HG03064 (cell line): Measurements from ENCODE around the gene MYBPC2.

Experiments used
- ATAC-seq: cut with Tn5 transposase; IDR thresholded peaks from one replicate; pipeline ENCODE4 v1.9.1; 2021; ENCODE audit warnings: low read depth; ENCODE audit not compliant: unreplicated experiment

The MYBPC2 gene

DNA sequence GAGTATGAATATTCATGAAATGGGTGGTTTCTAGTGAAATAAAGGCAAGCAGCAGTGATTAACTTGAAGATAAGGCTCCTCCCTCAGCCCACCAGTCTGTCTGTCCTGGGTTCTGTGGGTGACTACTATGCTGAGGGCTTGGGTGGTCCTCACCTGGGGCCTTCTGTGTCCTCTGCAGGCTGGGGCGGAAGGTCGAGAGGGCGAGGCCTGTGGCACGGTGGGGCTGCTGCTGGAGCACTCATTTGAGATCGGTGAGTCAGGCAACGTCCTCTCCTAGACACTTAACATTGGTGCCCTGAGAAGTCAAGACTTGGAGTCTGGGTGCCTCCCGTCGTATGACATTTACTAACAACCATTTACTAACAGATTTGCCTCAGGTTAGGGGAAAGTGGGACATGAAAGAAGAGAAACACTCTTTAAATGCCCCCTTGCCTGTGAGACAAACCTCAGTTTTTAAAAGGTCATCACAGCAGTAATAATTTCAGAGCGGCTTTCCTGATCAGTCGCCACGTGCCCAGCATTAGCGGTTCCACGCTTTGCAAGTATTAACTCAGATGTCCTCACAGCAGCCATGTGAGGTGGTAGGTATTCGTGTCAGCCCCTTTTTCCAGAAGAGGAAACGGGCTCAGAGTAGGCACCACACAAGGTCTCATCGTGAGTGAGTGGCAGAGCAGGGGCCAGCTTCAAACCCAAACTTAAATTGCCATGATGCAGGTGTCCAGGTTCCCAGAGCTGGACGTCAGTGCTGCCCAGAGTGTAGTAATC is 45.2 kb downstream of the MYBPC2 start:
- ATAC-seq = no peak

DNA sequence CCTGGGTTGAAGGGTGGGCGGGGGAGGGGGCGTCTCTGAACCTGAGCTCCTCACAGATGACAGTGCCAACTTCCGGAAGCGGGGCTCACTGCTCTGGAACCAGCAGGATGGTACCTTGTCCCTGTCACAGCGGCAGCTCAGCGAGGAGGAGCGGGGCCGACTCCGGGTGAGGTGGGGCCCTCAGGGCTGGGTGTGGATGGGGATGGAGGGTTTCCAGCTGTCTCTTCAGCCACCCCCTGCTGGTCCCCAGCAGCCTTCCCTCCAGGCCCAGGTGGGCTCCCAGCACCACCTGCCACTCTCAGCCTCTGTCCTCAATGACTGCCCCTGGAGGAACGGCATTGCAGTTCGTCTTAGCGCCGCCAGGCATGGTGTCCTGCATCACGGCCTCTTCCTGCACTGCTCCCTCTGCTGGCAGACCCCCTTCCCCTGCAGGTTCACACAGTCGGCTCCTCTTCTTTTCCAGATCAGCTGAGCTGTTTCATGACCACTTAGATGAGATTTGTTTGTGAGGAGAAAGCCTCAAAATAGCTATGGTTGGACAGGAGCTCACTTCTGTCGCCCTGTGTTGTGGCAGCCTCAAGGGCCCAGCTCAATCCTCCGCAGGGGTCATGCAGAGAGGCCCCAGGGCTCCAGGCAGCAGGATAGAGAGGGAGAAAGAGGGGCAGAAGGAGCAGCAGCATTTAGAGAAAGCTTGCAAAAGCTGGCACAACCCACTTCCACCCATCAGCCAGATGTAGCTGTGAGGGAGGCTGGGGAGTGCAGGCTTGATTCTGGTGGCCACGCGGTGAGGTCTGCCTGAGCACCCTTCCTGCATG is 46.4 kb downstream of the MYBPC2 start:
- no peak for ATAC-seq

DNA sequence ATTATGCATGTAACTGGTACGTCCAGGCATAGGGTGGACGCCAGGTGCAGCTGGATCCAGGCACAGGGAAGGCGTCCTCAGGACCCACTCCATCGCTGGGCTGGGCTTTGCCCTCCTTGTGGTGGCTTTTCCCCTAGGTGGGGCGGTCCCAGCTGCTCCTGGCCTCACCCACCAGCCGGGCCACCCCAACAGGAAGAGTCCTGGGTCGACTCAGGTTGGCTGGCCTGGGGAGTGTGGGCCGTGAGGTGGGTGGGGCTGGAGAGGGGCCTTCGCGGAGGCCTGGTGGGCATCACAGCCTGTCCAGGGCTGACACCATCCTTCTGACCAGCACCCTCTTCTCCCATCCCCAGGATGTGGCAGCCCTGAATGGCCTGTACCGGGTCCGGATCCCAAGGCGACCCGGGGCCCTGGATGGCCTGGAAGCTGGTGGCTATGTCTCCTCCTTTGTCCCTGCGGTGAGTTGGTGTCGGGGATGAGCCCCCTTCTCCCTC is 47.1 kb downstream of the MYBPC2 start:
- ATAC-seq = no peak

DNA sequence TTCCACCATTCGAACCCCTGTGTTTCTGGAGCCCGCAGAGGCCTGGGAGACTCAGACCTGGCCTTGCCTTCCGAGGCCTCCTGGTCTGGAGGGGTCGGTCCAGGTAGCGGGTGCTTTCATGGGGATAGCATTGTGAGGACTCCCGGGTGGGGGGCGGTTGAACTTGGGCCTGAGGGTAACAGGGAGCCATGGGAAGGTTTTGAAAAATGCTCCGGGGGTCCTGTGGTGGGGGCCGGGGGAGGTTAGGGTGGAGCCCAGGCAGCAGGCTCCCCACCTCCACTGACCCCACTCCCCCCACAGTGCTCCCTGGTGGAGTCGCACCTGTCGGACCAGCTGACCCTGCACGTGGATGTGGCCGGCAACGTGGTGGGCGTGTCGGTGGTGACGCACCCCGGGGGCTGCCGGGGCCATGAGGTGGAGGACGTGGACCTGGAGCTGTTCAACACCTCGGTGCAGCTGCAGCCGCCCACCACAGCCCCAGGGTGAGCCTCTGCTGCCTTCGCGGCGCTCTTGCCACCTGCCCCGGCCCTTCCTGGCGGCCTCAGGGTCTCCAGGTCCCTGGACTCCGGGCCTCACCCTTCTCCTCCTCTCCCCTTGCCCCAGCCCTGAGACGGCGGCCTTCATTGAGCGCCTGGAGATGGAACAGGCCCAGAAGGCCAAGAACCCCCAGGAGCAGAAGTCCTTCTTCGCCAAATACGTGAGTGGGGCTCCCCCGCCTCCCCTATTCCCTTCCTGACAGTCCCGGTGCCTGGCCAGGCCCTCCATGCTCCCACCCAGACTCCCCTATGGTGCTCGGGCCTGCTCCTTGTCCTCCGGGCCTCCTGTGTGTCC is 47.8 kb downstream of the MYBPC2 start:
- ATAC-seq = no peak

DNA sequence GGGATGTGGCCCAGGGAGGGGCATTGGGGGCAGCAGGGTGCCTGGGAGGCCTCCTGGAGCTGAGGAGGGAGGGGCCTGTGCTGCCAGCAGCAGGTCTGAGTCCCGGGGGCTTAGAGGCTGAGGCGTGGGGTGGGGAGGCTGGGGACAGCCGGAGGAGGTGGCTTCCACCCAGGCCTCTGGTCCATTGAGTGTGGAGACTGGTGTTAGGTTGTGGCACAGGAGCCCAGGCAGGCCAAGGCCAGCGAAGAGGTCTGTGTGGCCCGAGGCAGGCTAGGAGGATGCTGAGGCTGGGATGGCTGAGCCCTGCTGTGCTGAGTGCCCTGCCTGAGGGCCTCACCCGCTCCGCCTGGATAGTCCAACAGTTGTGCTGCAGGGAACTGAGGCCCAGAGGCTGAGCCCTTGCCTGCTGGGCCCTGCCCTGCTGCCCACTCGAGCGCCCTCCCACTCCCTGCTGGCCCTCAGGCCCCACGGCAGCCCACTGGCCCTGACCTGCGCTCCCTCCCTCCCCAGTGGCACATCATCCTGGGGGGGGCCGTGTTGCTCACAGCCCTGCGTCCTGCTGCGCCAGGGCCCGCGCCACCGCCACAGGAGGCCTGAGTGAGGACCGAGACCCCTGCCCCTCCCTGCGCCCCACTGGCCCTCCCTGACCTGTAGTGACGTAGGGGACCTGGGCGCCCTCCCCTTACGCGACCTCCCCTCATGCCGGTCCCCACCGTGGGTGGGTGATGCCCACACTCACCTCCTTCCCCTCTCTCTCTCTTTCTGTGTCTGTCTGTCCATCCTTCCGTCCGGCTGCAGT is 48.9 kb downstream of the MYBPC2 start:
- ATAC-seq = no peak

DNA sequence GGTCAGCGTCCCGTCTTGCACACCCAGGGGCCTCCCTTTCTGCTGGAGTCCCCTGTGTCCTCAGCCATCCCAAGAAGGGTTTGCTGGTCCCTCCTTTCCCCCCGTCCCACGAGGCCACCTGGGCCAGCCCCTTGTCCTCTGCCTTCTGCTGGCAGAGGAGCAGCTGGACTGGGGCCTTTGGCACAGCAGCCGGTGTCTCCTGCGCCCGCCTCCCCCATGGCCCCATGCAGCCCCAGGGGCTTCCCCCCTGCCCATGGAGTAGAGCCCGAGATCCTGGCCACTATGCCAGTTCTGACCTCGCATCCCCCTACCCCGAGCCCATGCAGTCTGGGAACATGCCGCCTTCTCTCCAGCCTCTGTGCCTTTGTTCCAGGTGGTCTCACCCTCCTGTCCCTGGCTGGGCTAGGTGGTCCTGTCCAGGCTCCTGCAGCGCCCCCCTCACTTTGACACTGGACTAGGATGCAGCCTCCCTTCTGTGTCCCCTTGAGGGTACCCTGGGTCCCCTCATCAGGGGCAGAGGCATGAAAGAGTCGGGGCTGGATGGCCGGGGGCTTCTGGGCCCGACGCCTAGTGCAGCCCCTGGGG is 49.7 kb downstream of the MYBPC2 start:
- no peak for ATAC-seq

DNA sequence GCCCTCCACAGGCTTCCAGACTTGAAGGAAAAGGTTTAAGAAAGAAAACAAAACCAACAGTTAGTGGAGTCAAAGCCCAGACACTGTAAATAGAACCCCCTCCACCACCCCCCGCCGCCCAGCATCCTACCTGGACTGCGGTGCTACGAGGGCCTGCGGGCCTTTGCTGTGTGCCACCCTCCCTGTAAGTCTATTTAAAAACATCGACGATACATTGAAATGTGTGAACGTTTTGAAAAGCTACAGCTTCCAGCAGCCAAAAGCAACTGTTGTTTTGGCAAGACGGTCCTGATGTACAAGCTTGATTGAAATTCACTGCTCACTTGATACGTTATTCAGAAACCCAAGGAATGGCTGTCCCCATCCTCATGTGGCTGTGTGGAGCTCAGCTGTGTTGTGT is 50.2 kb downstream of the MYBPC2 start:
- ATAC-seq = no peak

DNA sequence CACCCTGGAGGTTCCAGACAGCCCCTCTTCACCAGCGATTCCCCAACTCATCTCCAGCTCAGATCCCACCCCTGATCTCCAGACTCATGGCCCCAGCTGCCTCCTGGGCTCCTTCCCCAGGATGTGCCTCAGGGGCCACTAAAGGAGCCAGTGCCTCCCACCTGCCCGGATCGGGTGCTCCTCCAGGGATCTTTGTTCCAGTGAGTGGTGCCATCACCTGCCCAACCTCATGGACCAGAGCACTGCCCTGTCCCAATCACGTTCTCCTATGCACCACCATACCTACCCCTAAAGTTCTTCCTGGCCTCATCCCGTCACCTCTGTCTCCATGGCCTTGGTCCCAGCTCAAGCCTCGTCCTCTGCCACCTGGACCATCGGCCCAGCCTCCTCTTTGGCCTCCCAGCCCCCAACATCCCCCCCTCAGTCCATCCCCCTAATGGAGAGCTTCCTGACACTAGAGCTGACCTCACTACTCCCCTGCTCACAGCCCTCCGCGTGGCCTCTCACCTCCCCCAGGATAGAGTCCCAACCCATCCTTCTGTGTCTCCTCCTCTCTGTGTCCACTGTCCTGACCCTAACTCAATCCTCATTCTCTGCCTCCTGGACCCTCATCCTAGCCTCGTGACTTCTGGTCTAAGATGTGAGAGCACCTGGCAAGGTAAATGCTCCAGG is 52.7 kb downstream of the MYBPC2 start:
- no peak for ATAC-seq

DNA sequence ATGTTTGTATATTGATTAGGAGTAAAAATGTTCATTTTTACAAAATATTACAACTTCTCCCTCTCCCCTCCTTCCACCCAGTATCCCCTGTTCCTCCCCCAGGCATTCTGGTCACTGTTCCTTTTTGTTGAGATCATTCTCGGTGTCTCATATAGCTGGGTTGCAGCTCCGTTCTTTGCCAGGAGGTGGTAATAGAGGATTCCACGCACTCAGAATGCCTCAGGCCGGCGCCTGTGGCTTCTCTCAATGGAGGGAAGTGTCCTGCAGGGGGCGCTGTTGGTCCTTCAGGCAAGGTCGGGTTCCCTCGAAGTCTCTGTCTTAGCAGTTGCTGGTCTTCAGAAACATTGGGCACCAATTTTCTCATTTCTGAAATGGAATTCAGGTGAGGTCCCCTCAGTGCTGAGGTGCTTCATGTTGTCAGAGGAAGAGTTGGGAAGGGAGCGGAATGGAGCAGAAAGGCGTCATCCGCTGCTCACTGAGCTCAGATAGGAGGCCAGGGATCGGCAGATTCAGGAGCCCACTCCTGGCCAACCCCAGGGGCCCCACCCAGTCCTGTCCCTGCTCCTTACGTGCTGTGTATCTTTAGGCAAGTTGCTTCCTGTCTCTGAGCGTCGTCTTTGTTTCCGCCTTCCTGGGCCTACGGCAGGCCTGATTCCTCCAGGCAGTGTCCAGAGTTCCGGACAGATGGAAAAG is 54.3 kb downstream of the MYBPC2 start:
- no peak for ATAC-seq

DNA sequence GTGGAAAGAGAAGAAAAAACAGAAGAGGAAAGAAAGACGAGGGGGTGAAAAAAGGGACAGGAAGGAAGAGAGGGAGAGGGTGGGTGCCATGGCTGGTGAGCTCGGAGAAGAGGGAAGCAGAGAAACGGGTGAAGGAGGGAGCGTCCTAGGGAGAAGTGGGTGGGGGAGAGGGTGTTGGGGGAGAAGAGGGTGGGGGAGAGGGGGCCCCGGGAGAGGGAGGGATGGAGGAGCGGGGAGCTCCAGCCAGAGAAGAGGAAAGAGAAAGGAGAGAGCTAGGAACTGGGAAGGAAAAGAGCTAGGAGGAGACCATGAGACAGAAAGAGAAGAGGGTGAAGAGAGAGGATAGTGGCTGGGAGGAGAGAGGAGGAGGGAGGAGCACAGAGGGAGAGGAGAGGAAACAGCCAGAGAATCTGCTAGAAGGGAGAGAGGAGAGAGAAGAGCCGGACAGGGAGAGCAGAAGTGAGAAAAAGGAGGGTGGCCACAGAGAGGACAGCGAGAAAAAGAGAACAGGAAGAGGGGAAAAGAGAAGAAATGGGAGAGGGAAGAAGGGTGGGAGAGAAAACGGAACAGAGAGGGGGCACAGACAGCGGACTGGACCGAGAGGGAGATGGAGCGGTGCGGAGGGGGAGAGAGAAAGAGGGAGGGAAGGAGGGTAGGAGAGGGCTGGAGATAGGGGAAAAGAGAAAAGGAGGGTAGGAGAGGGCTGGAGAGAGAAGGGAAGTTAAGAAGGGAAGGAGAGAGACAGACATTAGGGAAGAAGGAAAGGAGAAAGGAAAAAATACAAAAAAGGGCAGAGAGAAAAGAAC is 55.9 kb downstream of the MYBPC2 start:
- no peak for ATAC-seq

DNA sequence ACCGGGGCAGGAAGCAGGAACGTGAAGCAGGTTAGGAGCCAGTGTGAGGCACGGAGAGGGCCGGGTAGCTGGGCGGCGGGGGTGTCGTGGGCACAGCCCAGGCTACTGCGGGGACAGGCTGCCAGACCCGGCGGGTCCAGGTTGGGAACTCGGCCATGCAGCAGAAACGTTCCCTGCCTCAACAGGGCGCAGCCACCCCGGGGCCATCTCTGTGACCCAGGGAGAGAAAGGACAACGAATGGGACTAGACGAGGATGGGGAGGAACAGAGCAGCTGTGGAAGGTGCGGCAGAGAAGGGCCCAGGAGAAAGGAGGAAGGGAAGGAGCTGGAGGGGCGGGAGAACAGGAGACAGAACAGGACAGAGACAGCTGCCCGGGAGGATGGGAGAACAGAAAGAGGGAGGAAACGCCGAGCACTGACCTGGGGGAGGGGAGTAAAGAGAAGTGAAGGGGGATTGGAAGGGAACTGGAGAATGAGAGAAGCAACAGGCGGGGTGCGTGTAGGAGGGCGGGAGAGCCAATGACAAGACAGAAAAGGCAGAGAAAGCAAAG is 56.8 kb downstream of the MYBPC2 start:
- ATAC-seq = no peak

DNA sequence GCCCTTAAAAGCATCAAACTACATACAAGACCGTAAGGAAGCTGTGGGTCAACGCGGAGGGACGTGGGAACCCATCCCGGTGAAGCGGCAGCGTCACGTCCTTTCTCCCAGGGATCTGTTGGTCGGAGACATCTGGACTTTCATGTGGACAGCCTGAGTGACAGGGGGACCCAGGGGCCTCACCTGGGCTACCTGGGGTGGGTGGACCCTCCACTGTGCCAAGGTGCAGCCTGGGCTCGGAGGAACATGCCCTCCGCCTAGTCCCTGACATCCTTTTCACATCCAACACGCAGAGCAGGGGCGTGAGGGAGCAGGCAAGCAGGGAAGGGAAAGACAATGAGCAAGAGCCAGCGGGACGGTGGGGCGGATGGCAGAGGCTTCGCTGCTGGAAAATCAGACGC is 57.7 kb downstream of the MYBPC2 start:
- ATAC-seq = no peak

DNA sequence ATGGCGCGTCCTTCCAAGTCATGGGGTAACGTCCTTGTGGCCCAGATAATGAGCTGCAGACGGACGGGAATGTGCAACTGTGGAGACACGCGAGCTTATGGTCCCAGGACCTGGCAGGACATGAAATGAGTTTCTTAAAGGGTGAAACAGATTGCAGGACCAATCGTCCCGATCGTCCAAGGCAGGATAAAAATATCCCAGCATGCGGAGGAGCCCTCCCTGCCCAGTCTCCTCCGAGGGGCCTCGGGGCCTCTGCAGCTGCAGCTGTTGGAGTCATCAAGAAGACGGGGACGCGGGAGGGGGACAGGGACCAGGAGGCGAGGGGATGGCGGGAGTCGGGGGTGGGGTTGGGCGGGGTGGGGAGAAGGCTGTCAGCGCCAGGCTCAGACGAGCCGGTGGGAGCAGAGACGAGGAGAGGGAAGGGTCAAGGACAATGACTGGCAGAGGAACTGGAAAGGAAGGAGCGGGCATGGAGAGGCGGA is 58.3 kb downstream of the MYBPC2 start:
- no peak for ATAC-seq

DNA sequence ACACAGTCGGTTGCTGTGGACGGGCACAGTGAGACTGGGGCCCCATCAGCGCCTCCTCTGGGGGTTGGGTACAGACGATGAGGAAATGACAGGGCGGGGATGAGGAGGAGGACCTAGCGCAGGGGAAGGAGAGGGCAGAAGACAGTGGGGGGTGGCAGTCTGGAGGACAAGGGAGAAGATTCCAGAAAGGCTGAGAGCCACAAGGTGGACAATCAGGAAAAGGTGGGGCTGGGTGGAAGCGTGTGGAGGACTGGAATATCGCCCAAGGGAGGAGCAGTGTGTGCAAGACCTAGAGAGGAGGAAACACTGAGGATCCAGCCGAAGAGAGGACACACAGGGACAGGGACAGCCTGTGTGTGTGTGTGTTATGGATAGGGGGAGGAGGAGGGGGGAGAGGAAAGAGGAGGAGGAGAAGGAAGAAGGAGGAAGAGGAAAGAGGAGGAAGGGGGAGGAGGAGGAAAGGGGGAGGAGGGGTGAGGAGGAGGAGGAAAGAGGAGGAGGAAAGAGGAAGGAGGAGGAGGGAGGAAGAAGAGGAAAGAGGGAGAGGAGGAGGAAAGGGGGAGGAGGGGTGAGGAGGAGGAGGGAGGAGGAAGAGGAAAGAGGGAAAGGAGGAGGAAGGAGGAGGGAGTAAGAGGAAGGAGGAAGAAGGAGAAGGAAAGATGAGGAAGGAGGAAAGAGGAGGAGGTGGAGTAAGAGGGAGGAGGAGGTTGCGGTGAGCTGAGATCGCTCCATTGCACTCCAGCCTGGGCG is 59.8 kb downstream of the MYBPC2 start:
- ATAC-seq = no peak

DNA sequence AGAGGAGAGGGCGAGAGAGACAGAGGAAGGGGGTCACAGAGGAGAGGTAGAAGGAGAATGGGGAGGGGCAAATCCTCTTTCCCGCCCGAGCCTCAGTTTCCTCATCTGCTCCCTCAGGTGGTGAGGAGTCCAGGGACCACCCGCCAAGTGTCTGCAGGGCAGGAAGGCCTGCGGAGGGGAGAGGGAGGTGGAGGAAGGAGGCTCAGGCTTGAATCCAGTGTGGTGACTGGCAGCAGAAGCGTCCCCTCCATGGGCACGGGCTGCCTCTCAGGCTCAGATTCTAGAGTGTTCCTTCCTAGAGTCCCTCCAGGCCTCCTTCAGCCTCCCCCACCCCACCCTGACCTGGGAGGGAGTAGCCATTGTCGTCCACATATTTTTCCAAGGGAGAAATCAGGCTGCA is 60.5 kb downstream of the MYBPC2 start:
- ATAC-seq = no peak

DNA sequence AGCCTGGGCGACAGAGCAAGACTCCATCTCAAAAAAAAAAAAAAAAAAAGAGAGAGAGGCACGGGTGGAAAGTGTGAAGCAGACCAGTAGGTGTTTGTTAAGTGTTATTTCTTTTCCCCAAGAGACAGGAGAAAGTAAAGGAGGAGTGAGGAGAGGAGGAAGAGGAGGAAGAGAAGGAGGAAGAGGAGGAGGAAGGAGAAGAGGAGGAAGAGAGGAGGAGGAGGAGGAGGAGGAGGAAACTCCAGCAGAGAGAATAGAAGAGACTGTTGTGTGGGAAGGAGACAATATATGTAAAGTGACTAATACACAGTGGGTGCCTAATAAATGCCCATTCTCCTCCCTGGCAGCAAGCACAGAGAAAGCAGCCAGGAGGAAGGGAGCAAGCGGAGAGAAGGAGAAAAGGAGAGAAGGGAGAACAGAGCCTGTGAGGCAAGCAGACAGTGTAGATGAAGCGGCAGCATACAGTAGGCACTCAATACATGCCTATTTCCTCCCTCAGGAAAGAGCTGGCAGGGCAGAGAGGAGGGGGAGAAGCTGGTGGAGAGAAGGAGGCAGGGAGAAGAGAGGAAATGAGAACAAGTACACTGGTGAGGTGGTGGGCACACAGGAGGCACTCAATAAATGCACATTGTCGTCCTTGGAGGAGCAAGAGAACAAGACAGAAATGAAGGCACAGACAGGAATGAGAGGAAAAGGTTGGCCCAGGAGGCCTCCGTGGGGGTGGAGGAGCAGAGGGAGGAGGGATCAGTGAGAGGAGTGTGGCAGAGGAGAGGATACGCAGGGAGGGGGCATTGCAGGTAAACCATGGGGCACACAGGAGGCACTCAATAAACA is 61.7 kb downstream of the MYBPC2 start:
- no peak for ATAC-seq
